ENCODE results near the gene TCF23.
"Not testable (repeated sequence)": the region's sequence is repeated elsewhere in the genome, so short reads cannot be mapped to it uniquely, and the experiment has no call there.

Gene TCF23

GRCh38 chr2:27164960-27165763 lies 16.4 kb downstream of the TCF23 start:
- peaks cover 2% of the 10 kb centered on the region for H3K27me3 ChIP-seq (replicated peaks)
- H3K4me3 ChIP-seq (ENCODE audit: low read depth, low read length), result no peak overlapping the region
- TF ChIP-seq CTCF (IDR thresholded peaks at IDR 0.05; ENCODE audit: low read depth, low read length, missing control alignments), result no peak
- in situ Hi-C loops (cut with HindIII; ENCODE audit: low pct_ligation_motif_present, low sequenced_read_pairs), result no loop called here
- H3K36me3 ChIP-seq (replicated peaks), result no peaks in the 10 kb centered on the region
- DNase-seq, result no peak
- H3K27ac ChIP-seq, result no peak overlapping the region

GRCh38 chr2:27170581-27171337 lies 22.0 kb downstream of the TCF23 start:
- no peak for TF ChIP-seq CTCF (IDR thresholded peaks at IDR 0.05; ENCODE audit: low read depth, low read length, missing control alignments)
- in situ Hi-C loops (cut with HindIII; ENCODE audit: low pct_ligation_motif_present, low sequenced_read_pairs), result no loop called here
- Histone ChIP-seq H3K27ac (no peak overlapping the region), H3K27me3 (replicated peaks) (peaks cover 13% of the 10 kb centered on the region), H3K36me3 (replicated peaks) (no peaks in the 10 kb centered on the region), H3K4me3 (ENCODE audit: low read depth, low read length) (no peak overlapping the region)
- no peak for DNase-seq

- Histone ChIP-seq H3K36me3 (replicated peaks) (no peaks in the 10 kb centered on the region), H3K4me3 (ENCODE audit: low read depth, low read length) (no peak overlapping the region), H3K27ac (no peak overlapping the region), H3K27me3 (replicated peaks) (peaks cover 15% of the 10 kb centered on the region)
- TF ChIP-seq CTCF (IDR thresholded peaks at IDR 0.05; ENCODE audit: low read depth, low read length, missing control alignments), result no peak
- in situ Hi-C loops (cut with HindIII; ENCODE audit: low pct_ligation_motif_present, low sequenced_read_pairs), result no loop called here
- no peak for DNase-seq
Measured at GRCh38 chr2:27171351-27171848, 22.6 kb downstream of the TCF23 start.

GRCh38 chr2:27174638-27175037 lies 25.8 kb downstream of the TCF23 start:
- Histone ChIP-seq H3K27ac (no peak overlapping the region), H3K27me3 (replicated peaks) (peaks cover 15% of the 10 kb centered on the region), H3K4me3 (ENCODE audit: low read depth, low read length) (no peak overlapping the region), H3K36me3 (replicated peaks) (no peaks in the 10 kb centered on the region)
- DNase-seq, result no peak
- no peak for TF ChIP-seq CTCF (IDR thresholded peaks at IDR 0.05; ENCODE audit: low read depth, low read length, missing control alignments)
- in situ Hi-C loops (cut with HindIII; ENCODE audit: low pct_ligation_motif_present, low sequenced_read_pairs), result no loop called here

- DNase-seq, result no peak
- H3K27ac ChIP-seq, result no peak overlapping the region
- in situ Hi-C loops (cut with HindIII; ENCODE audit: low pct_ligation_motif_present, low sequenced_read_pairs), result no loop called here
- TF ChIP-seq CTCF (IDR thresholded peaks at IDR 0.05; ENCODE audit: low read depth, low read length, missing control alignments), result no peak
- no peaks in the 10 kb centered on the region for H3K36me3 ChIP-seq (replicated peaks)
- peaks cover 12% of the 10 kb centered on the region for H3K27me3 ChIP-seq (replicated peaks)
- H3K4me3 ChIP-seq (ENCODE audit: low read depth, low read length), result no peak overlapping the region
Measured at GRCh38 chr2:27175330-27175729, 26.5 kb downstream of the TCF23 start.

GRCh38 chr2:27175781-27176180 lies 27.0 kb downstream of the TCF23 start:
- H3K27me3 ChIP-seq (replicated peaks), result peaks cover 10% of the 10 kb centered on the region
- H3K27ac ChIP-seq; DNase-seq; in situ Hi-C loops (cut with HindIII; ENCODE audit: low pct_ligation_motif_present, low sequenced_read_pairs); H3K36me3 ChIP-seq (replicated peaks); H3K4me3 ChIP-seq (ENCODE audit: low read depth, low read length): not testable (repeated sequence)

Measured in brain microvascular endothelial cell (primary cell).